ENCODE measurements around the gene NKX3-2. TPM values are rescaled to one million over a fixed set of nuclear protein-coding genes. Genes with fewer than 3 reads are reported as not detected.

Gene NKX3-2
- total and polyA plus RNA-seq, 3 donors from 2014 or later, result 0.50 to 1.3 (median 0.57) TPM

- no peaks in the 10 kb centered on the region for H3K27me3 ChIP-seq
- intact Hi-C loops (cut with DNase I; ENCODE audit: low total_unique reads), result loop anchor here (5.0 kb wide), 1 partner anchor 695 kb away; no protein-coding TSS in a partner anchor
- TF ChIP-seq POLR2A (IDR thresholded peaks at IDR 0.05), result no peak
- no peak for TF ChIP-seq CTCF (IDR thresholded peaks at IDR 0.05)
- DNase-seq, result no peak
- 1 to 3% methylated on average over 29 to 35 of the region's 56 CpGs for WGBS, 2 donors
- peak overlapping the region; percentile 43 to 53 for H3K4me3 ChIP-seq
- H3K27ac ChIP-seq, result no peak overlapping the region
- no peaks in the 10 kb centered on the region for H3K9me3 ChIP-seq
- H3K4me1 ChIP-seq, result no peaks in the 10 kb centered on the region
- H3K36me3 ChIP-seq (ENCODE audit: low read depth, missing control alignments), result no peaks in the 10 kb centered on the region
These were observed 3.3 kb upstream of the NKX3-2 start for GRCh38 chr4:13547485-13548041.

GRCh38 chr4:13546941-13547484 is 2.7 kb upstream of the NKX3-2 start:
- TF ChIP-seq POLR2A (IDR thresholded peaks at IDR 0.05) (no peak), CTCF (IDR thresholded peaks at IDR 0.05) (no peak)
- H3K4me3 ChIP-seq, result peak overlapping the region; percentile 43 to 53
- H3K9me3 ChIP-seq, result no peaks in the 10 kb centered on the region
- H3K4me1 ChIP-seq, result peaks cover under 1% of the 10 kb centered on the region
- intact Hi-C loops (cut with DNase I; ENCODE audit: low total_unique reads), result loop anchor here (5.0 kb wide), 1 partner anchor 695 kb away; no protein-coding TSS in a partner anchor
- no peak overlapping the region for H3K27ac ChIP-seq
- 4 to 9% methylated on average over 25 to 54 of the region's 54 CpGs for WGBS, 2 donors
- H3K36me3 ChIP-seq (ENCODE audit: low read depth, missing control alignments), result no peaks in the 10 kb centered on the region
- no peak for DNase-seq
- no peaks in the 10 kb centered on the region for H3K27me3 ChIP-seq

- Histone ChIP-seq H3K4me1 (peaks cover 5% of the 10 kb centered on the region), H3K27me3 (no peaks in the 10 kb centered on the region), H3K27ac (no peak overlapping the region), H3K4me3 (peak overlapping the region in 1 of 2 donors; percentile 43), H3K36me3 (ENCODE audit: low read depth, missing control alignments) (no peaks in the 10 kb centered on the region), H3K9me3 (no peaks in the 10 kb centered on the region)
- TF ChIP-seq CTCF (IDR thresholded peaks at IDR 0.05) (no peak), POLR2A (IDR thresholded peaks at IDR 0.05) (no peak)
- no peak for DNase-seq
- intact Hi-C loops (cut with DNase I; ENCODE audit: low total_unique reads), result loop anchor here (5.0 kb wide), 1 partner anchor 694 kb away; no protein-coding TSS in a partner anchor
- WGBS, 2 donors, result 9 to 14% methylated on average over 18 of the region's 18 CpGs
These were observed 2.0 kb upstream of the NKX3-2 start for GRCh38 chr4:13546142-13546940.

GRCh38 chr4:13545394-13545808 is 1.1 kb upstream of the NKX3-2 start:
- Histone ChIP-seq H3K9me3 (no peaks in the 10 kb centered on the region), H3K36me3 (ENCODE audit: low read depth, missing control alignments) (no peaks in the 10 kb centered on the region), H3K4me3 (peak overlapping the region; percentile 50 to 54), H3K27ac (no peak overlapping the region), H3K4me1 (peaks cover 5% of the 10 kb centered on the region), H3K27me3 (no peaks in the 10 kb centered on the region)
- intact Hi-C loops (cut with DNase I; ENCODE audit: low total_unique reads), result loop anchor here (5.0 kb wide), 1 partner anchor 693 kb away; no protein-coding TSS in a partner anchor
- 13 to 20% methylated on average over 8 of the region's 8 CpGs for WGBS, 2 donors
- no peak for TF ChIP-seq POLR2A (IDR thresholded peaks at IDR 0.05)
- TF ChIP-seq CTCF (IDR thresholded peaks at IDR 0.05), result no peak
- DNase-seq, result no peak

Measured in testis (tissue), 3 donors.